Non-pigmented ciliary epithelial cell (primary cell): ENCODE measurements around the gene CPLX4.
A peak's percentile ranks its signal among the peaks of the same experiment; 100 is the strongest.
"Not testable (repeated sequence)": the region's sequence is repeated elsewhere in the genome, so short reads cannot be mapped to it uniquely, and the experiment has no call there.

Source experiments
- DNase-seq: peaks from one replicate; pipeline ENCODE4 v3.0.0-alpha.2; 2010; ENCODE audit warnings: low read depth

Gene CPLX4

GRCh38 chr18:59269563-59270119, 48.8 kb downstream of the CPLX4 start:
- DNase-seq, result no peak

GRCh38 chr18:59268721-59269562, 49.5 kb downstream of the CPLX4 start:
- no peak for DNase-seq

GRCh38 chr18:59268127-59268720, 50.2 kb downstream of the CPLX4 start:
- no peak for DNase-seq

GRCh38 chr18:59267503-59268126, 50.8 kb downstream of the CPLX4 start:
- no peak for DNase-seq

- no peak for DNase-seq
Observed at GRCh38 chr18:59266886-59267502, 51.5 kb downstream of the CPLX4 start.

- DNase-seq, result no peak
Observed at GRCh38 chr18:59266459-59266858, 52.0 kb downstream of the CPLX4 start.

- DNase-seq, result no peak
Observed at GRCh38 chr18:59265974-59266369, 52.5 kb downstream of the CPLX4 start.

GRCh38 chr18:59265246-59265973, 53.0 kb downstream of the CPLX4 start:
- no peak for DNase-seq

GRCh38 chr18:59264651-59265245, 53.7 kb downstream of the CPLX4 start:
- no peak for DNase-seq

GRCh38 chr18:59264121-59264571, 54.3 kb downstream of the CPLX4 start:
- DNase-seq, result no peak

GRCh38 chr18:59263661-59264060, 54.8 kb downstream of the CPLX4 start:
- DNase-seq, result no peak

- DNase-seq, result not testable (repeated sequence)
Observed at GRCh38 chr18:59262243-59262642, 56.2 kb downstream of the CPLX4 start.

- not testable (repeated sequence) for DNase-seq
Observed at GRCh38 chr18:59261842-59262241, 56.6 kb downstream of the CPLX4 start.

- DNase-seq, result not testable (repeated sequence)
Observed at GRCh38 chr18:59255491-59255890, 63.0 kb downstream of the CPLX4 start.

GRCh38 chr18:59249199-59249774, 69.2 kb downstream of the CPLX4 start:
- DNase-seq, result peak; percentile 53

GRCh38 chr18:59246796-59247195, 71.7 kb downstream of the CPLX4 start:
- no peak for DNase-seq
